GM18909 (cell line): ENCODE measurements around the gene FOXA1.
"Not testable (repeated sequence)": the region's sequence is repeated elsewhere in the genome, so short reads cannot be mapped to it uniquely, and the experiment has no call there.

Experiments used
- ATAC-seq: cut with Tn5 transposase; IDR thresholded peaks from one replicate; pipeline ENCODE4 v1.9.1; 2021; ENCODE audit warnings: mild to moderate bottlenecking; ENCODE audit not compliant: unreplicated experiment, poor library complexity

FOXA1 gene

DNA sequence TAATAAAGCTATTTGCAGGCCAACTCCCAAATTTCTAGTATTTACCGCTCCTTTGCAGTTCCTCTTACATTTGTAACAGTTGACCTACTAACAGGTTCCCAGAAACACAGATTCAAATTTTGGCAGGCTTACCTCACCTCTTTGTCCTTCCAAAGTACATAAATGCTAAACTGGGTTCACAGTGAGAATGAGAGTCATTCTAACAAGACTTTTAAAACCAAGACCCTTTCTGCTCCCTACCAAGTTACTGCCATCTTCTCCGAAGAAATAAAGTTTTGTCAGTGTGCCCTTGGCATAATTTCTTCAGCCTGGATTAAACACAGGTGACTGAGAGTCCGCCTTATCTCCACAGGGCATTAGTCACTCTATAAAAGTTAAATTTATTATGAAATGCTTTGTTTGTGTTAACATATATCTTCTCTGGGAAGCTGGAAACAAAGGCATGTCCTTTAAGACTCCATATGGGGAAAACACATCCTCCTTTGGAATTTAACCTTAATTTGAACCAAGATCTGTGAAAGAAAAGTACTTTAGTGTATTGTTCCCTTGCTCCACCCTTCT, 28.2 kb downstream of the FOXA1 start:
- no peak for ATAC-seq

- no peak for ATAC-seq
Measured at GRCh38 chr14:37565550-37565949, 29.5 kb downstream of the FOXA1 start.

GRCh38 chr14:37563189-37563588, 31.9 kb downstream of the FOXA1 start:
- no peak for ATAC-seq

GRCh38 chr14:37559386-37559785, 35.7 kb downstream of the FOXA1 start:
- ATAC-seq = no peak

- ATAC-seq = no peak
Measured at GRCh38 chr14:37558740-37559139, 36.3 kb downstream of the FOXA1 start.

DNA sequence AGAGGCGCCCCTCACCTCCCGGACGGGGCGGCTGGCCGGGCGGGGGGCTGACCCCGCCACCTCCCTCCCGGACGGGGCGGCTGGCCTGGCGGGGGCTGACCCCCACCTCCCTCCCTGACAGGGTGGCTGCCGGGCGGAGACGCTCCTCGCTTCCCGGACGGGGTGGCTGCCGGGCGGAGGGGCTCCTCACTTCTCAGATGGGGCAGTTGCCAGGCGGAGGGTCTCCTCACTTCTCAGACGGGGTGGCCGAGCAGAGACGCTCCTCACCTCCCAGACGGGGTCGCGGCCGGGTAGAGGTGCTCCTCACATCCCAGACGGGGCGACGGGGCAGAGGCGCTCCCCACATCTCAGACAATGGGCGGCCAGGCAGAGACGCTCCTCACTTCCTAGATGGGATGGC, 39.5 kb downstream of the FOXA1 start:
- not testable (repeated sequence) for ATAC-seq

DNA sequence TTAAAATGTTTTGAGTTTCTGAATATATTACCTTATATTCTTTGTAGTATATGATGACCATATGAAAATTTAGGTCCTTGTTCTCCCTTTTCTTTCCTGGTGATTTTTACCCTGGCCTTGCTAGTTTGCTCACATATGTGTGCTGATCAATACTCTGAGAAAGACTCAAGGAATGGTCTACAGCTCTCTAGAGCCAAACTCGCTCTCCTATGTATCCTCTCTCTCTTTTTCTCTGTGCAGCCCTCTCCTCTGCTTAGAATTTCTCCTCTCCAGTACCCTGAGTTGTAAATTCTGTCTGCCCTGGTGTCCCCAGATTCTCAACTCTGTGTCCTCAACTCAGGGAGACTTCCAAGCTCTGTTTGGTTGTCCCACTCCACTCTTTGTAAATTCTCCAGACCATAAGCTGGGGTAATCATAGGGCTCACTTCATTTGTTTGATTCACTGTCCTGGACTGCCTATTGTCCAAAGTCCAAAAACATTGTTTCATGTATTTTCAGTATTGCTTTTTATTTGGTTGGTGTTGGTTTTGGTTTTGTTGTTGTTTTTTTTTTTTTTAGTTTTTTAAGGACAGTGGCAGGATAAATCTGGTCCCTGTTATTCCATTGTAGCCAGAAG, 41.0 kb downstream of the FOXA1 start:
- no peak for ATAC-seq

DNA sequence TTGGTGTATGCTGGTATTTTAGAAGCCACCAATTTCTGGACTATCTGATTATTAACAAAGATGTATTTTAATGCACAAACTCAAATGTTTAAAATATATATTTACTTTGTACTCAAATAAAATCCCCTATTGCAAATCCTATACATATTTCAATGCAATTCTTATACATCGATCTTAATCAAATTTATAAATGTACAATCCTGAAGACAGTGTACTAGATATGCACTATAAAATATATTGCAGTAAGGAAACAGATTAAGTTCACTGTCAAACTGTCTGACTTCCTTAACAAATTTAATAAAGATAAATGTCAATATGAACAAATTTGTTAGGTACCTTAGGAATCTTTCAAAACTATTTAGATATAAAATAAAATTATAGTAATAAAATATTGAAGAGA, 43.9 kb downstream of the FOXA1 start:
- ATAC-seq = no peak

DNA sequence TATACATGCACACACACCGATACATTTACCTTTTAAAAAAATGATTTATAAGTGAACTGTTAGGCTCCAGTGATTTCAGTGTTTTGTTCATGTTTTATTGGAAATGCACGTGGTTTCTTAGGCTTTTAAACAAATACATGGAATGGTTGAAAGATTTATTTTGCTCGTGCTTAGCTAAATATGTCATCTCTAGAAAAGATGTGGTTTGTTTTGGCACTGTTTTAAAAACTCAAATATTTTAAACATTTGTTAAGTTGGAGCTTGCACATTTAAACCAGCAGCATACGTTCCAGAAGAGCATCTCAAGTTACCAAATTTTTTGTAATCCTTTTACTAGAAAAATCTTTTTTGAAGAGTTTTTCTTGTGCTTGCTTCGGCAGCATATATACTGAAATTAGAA, 44.5 kb downstream of the FOXA1 start:
- no peak for ATAC-seq

DNA sequence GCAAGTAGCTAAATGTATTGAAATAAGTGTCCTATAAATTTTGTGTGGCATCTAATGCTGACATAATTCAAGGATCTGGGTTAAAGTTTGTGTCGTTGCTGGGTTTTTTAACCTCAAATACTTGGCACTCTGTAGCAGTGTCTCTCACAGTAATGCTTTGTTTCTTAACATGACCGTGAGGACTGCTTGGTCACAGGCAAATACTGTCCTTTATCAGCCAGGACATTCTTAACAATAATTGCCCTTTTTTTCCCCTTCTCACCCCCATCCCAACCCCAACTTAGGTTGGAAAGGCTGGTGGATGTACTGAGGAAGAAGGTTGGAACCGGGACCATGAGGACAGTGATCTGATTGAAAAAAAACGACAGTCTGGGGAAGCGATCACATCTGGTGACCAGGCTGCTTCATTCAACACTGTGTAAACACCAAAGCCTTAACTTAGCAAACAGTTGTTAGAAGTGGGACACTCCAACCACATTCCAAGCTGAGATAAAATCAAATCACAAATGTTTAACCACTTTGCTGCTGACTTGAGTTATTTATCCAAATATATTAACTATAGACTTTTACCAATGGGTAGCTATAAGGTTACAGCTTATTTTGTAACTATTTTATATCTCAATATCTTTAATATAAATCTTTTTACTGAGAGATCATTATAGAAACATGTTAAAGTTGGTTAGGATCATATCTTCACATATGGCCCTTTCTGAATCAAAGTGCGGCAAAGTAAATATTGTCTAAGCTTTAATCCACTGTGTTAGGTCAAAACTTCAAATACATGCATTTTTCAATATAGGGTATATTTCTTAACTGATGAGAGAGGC, 48.2 kb downstream of the FOXA1 start:
- ATAC-seq = no peak

- ATAC-seq = no peak
Measured at GRCh38 chr14:37545174-37545573, 49.9 kb downstream of the FOXA1 start.

DNA sequence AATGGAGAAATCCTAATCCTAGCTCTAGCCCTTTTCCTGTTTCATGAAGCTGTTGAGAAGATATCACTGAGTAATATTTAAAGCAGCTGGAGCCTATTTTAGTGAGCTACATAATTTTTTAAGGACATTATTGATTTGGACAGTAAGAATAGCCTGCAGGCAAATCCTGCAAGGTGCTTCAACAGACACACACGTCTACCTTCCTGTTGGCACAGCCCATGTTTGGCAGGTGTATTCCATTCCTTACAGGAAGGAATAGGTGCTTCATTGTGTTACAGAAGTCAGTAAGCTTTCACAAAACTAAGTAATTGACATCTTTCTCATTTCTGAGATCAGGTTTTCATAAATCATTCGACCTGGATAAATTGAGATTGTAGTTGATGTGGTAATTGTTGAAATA, 50.6 kb downstream of the FOXA1 start:
- ATAC-seq = no peak

DNA sequence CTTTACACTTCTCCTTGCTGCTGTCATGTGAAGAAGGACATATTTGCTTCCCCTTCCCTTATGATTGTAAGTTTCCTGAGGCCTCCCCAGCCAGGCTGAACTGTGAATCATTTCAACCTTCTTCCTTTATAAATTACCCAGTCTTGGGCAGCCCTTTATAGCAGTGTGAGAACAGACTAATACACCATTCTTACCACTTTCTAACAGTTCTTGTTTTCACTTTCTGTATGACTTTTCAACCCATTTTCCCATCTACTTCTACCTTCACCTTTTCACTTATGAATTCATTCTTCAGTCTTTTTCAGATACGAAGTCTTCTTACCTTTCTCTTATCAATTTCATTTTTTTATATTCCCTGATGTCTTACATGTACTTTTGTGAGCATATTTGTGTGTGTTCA, 55.1 kb downstream of the FOXA1 start:
- ATAC-seq = no peak
